Sigmoid colon (tissue), 7 donors: ENCODE data around the gene CLDN19. TPM values are rescaled to one million over a fixed set of nuclear protein-coding genes. Genes with fewer than 3 reads are reported as not detected.

ENCODE experiments used
- DNase-seq: peaks from one replicate; pipeline ENCODE4 v3.0.0-alpha.2; 2019
- H3K27ac ChIP-seq, 4 donors: fragments of 200-600 bp; sonication (generic); one replicate each; pipeline ENCODE4 v1.5.1; 2016 to 2019; ENCODE audit warnings: mild to moderate bottlenecking in 1 of 4
- H3K27me3 ChIP-seq, 3 donors: fragments of 200-600 bp; sonication (generic); one replicate each; pipeline ENCODE4 v1.5.1; 2019; ENCODE audit warnings: mild to moderate bottlenecking in 1 of 3
- H3K36me3 ChIP-seq, 4 donors: fragments of 200-600 bp; sonication (generic); one replicate each; pipeline ENCODE4 v1.5.1; 2016 to 2019
- H3K4me1 ChIP-seq, 4 donors: fragments of 200-600 bp; sonication (generic); one replicate each; pipeline ENCODE4 v1.5.1; 2017 to 2019
- H3K4me3 ChIP-seq, 4 donors: fragments of 200-600 bp; sonication (generic); one replicate each; pipeline ENCODE4 v1.5.1; 2017 to 2019; ENCODE audit warnings: mild to moderate bottlenecking in 2 of 4, moderate library complexity in 1 of 4
- H3K9me3 ChIP-seq, 4 donors: fragments of 200-600 bp in 3 of 4; sonication (generic) in 3 of 4; one replicate each; pipeline versions ENCODE4 v1.5.1 to v1.6.1; 2013 to 2019
- EP300 ChIP-seq, 4 donors: sonication (generic); formaldehyde crosslinking; IDR thresholded peaks; one replicate each; pipeline ENCODE4 v1.6.1; 2017; ENCODE audit warnings: antibody characterized with exemption in 4 of 4
- POLR2A ChIP-seq, 2 donors: fragments of 450-650 bp; IDR thresholded peaks; one replicate each; pipeline ENCODE4 v1.6.1; 2016; ENCODE audit warnings: antibody characterized with exemption in 2 of 2, mild to moderate bottlenecking in 2 of 2, moderate library complexity in 2 of 2
- POLR2AphosphoS5 ChIP-seq, 4 donors: sonication (generic); formaldehyde crosslinking; IDR thresholded peaks; one replicate each; pipeline ENCODE4 v1.6.1; 2017; ENCODE audit warnings: antibody characterized with exemption in 4 of 4
- WGBS, 2 donors: extraction: QIAGEN DNeasy Blood & Tissue Kit; methylation state at CpG; one replicate each; pipeline ENCODE4 v1.1.7; 2013; 5-methylcytosine and 5-hydroxymethylcytosine counted together
- intact Hi-C: fragments of 100-400 bp; cut with DNase I; formaldehyde crosslinking; loops from one replicate; pipeline ENCODE4 v1.15.1; 2023
- polyA plus RNA-seq, 3 donors: library from polyadenylated mRNA; stranded (reverse); fragments of 200-250 nt; gene quantifications; one replicate each; pipeline ENCODE4 v1.2.3, GENCODE V29; 2013
- total RNA-seq, 4 donors: library from RNA; depleted of rRNA; stranded (reverse); fragments of >200 nt; gene quantifications; one replicate each; pipeline ENCODE4 v1.1.0, GENCODE V29; 2016
- TF ChIP-seq, protein P1 (sequence below), 4 experiments: fragments of 450-650 bp in 3 of 4; fragments of 200-600 bp in 1 of 4; IDR thresholded peaks; one replicate each; pipeline ENCODE4 v1.5.1; 2016 to 2019; ENCODE audit warnings: antibody characterized with exemption in 4 of 4, mild to moderate bottlenecking in 3 of 4, moderate library complexity in 2 of 4
- donor health status: healthy with polysubstance abuse.
- donor health status: Bipolar disorder and iron deficiency.
- donor health status: healthy.

CLDN19 gene
- total and polyA plus RNA-seq, 7 donors, result 0.03 TPM; not detected in 6

DNA sequence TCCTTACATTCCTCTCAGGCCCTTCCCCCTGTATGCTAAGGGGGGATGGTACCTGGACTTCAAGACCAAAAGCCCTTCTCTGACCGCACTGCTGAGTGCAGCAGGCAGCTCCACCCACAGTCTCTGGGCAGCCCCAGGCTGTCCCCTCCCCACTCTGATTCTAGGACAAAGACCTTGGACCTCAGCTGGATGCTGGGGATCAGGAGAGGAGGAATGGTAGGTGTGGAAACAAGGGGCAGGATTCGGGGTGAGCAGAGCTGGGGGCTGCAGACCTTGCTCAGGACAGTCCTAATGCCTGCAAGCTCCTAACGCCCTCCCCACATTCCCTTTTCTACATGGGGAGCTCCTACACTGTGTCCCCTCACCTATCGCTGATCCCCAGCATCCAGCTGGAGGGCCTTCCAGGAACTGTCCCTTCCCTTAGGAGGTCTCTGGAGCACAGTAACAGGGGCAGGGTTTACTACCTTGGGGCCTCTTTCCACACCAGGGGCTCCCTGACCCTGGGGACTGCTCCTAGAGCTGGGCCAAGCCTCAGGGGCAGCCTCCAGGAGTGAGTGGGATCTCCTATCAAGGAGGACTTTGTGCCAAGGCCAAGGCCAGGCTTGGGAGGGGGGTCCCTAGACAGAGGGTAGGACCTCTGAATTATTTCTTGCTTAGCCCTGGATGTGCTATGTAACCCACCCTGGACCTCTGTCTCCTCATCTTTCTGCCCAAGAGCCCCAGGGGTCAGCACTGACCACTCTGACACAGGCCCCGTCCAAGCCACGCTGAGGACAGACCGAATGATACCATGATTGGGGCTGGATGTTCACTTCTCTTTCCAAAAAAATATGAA lies 5.6 kb downstream of the CLDN19 start:
- intact Hi-C loops, result no loop called here
- H3K4me3 ChIP-seq, result no peak overlapping the region
- DNase-seq, result no peak
- no peaks in the 10 kb centered on the region for H3K9me3 ChIP-seq
- no peak for TF ChIP-seq POLR2AphosphoS5 (IDR thresholded peaks at IDR 0.05)
- TF ChIP-seq POLR2A (IDR thresholded peaks at IDR 0.05), result no peak
- TF ChIP-seq, protein P1, sequence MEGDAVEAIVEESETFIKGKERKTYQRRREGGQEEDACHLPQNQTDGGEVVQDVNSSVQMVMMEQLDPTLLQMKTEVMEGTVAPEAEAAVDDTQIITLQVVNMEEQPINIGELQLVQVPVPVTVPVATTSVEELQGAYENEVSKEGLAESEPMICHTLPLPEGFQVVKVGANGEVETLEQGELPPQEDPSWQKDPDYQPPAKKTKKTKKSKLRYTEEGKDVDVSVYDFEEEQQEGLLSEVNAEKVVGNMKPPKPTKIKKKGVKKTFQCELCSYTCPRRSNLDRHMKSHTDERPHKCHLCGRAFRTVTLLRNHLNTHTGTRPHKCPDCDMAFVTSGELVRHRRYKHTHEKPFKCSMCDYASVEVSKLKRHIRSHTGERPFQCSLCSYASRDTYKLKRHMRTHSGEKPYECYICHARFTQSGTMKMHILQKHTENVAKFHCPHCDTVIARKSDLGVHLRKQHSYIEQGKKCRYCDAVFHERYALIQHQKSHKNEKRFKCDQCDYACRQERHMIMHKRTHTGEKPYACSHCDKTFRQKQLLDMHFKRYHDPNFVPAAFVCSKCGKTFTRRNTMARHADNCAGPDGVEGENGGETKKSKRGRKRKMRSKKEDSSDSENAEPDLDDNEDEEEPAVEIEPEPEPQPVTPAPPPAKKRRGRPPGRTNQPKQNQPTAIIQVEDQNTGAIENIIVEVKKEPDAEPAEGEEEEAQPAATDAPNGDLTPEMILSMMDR (IDR thresholded peaks at IDR 0.05), result no peak
- TF ChIP-seq EP300 (IDR thresholded peaks at IDR 0.05), result no peak
- no peak overlapping the region for H3K27ac ChIP-seq
- H3K36me3 ChIP-seq, result no peaks in the 10 kb centered on the region
- WGBS, 2 donors, result 92 to 93% methylated on average over 7 of the region's 7 CpGs
- H3K4me1 ChIP-seq, result no peaks in the 10 kb centered on the region
- H3K27me3 ChIP-seq, result no peaks in the 10 kb centered on the region

DNA sequence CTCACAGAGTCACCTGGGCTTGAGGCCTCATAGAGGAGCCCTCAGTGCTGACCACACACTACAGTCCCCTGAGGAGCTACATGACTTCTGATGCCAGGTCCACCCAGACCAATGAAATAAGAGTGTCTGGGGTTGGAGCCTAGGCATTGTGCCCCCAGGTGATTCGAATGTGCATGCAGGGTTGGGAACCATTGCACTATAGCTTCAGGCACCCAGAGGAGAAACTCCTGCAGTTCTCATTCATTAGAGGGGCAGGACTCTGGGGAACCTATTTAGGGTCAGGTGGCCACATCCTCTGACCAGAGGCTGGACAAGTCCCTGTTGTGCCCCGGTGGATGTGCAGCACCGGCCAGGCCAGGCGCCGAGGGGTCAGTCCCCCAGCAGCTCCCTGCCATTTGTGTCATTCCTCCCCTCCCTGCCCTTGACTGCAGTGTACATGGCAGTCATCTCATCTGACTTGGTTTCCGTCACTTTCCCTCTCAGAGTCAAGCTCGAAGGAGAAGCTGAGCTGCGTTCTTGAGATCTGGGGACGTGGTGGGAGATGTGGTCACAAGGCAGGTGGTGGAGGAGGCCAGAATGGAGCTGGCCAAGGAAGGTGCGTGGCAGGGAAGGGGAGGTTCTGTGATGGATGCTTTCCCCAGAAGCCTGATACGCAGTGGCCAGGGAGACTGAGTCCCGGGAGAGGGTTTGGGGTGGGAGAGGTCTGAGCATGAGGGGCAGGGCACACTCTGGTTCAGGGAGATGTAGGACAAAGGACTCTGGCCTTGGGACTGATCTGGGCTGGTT lies 6.4 kb downstream of the CLDN19 start:
- Histone ChIP-seq H3K36me3 (no peaks in the 10 kb centered on the region), H3K4me3 (no peak overlapping the region), H3K27me3 (no peaks in the 10 kb centered on the region), H3K27ac (no peak overlapping the region), H3K9me3 (no peaks in the 10 kb centered on the region), H3K4me1 (no peaks in the 10 kb centered on the region)
- no peak for DNase-seq
- intact Hi-C loops, result no loop called here
- TF ChIP-seq POLR2A (IDR thresholded peaks at IDR 0.05), result no peak
- TF ChIP-seq POLR2AphosphoS5 (IDR thresholded peaks at IDR 0.05), result no peak
- TF ChIP-seq, protein P1 (IDR thresholded peaks at IDR 0.05), result no peak
- no peak for TF ChIP-seq EP300 (IDR thresholded peaks at IDR 0.05)
- WGBS, 2 donors, result 91 to 94% methylated on average over 12 of the region's 12 CpGs

DNA sequence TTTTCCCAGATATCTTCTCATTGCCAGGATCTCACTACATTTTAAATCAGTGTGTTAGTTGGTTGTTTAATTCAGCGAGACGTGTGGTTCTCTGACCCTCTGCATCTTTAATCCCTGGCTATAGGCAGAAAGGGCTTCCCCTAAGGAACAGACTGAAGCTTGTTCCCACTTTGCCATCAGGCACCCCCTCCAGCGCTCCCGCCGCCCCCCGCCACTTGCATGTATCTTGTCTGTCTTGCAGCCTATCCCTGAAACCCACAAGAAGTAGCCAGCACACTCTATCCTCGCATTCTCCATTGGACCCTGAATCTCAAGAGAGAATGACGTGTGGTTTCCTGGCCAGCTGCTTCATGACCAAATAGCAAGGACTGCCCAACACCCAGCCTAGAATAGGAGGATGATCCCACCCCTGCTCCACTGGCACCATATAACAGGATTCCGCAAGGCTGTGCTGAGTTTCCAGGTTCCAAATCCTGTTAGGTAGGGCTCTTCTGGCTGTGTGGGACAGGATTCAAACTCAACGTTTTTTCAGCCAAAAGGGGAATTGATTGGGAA lies 7.8 kb downstream of the CLDN19 start:
- Histone ChIP-seq H3K27me3 (no peaks in the 10 kb centered on the region), H3K4me3 (no peak overlapping the region), H3K27ac (no peak overlapping the region), H3K4me1 (no peaks in the 10 kb centered on the region), H3K9me3 (no peaks in the 10 kb centered on the region), H3K36me3 (no peaks in the 10 kb centered on the region)
- intact Hi-C loops, result no loop called here
- TF ChIP-seq POLR2AphosphoS5 (IDR thresholded peaks at IDR 0.05) (no peak), POLR2A (IDR thresholded peaks at IDR 0.05) (no peak), EP300 (IDR thresholded peaks at IDR 0.05) (no peak)
- TF ChIP-seq, protein P1 (IDR thresholded peaks at IDR 0.05), result no peak
- no peak for DNase-seq
- WGBS, 2 donors, result 82 to 83% methylated on average over 10 of the region's 10 CpGs

DNA sequence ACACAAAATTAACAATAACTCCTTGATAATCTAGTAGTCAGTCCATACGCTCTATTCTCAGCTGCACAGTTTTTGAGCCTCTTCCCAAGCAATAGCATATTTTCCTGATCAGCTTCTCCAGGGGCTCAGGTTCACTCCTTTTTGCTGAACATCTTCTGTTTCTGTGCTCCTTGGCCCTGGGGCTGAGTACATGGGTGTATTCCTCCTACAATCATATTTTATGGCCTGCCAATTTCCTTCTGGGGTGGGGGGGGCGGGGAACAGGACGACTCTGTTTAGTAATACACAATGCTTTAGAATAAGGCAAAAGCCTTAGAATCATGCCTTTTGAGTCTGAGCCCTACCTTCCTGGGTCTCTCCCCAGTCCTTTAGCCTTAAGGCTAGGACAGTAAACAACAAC lies 8.5 kb downstream of the CLDN19 start:
- 23 to 72% methylated on average over 3 of the region's 3 CpGs for WGBS, 2 donors
- no peak overlapping the region for H3K27ac ChIP-seq
- no peaks in the 10 kb centered on the region for H3K36me3 ChIP-seq
- intact Hi-C loops, result no loop called here
- TF ChIP-seq POLR2AphosphoS5 (IDR thresholded peaks at IDR 0.05), result no peak
- TF ChIP-seq EP300 (IDR thresholded peaks at IDR 0.05), result no peak
- TF ChIP-seq POLR2A (IDR thresholded peaks at IDR 0.05), result no peak
- TF ChIP-seq, protein P1 (IDR thresholded peaks at IDR 0.05), result no peak
- H3K27me3 ChIP-seq, result no peaks in the 10 kb centered on the region
- DNase-seq, result no peak
- no peak overlapping the region for H3K4me3 ChIP-seq
- no peaks in the 10 kb centered on the region for H3K4me1 ChIP-seq
- H3K9me3 ChIP-seq, result no peaks in the 10 kb centered on the region
